ENCODE measurements around the gene ACTN1.

The ACTN1 gene

DNA sequence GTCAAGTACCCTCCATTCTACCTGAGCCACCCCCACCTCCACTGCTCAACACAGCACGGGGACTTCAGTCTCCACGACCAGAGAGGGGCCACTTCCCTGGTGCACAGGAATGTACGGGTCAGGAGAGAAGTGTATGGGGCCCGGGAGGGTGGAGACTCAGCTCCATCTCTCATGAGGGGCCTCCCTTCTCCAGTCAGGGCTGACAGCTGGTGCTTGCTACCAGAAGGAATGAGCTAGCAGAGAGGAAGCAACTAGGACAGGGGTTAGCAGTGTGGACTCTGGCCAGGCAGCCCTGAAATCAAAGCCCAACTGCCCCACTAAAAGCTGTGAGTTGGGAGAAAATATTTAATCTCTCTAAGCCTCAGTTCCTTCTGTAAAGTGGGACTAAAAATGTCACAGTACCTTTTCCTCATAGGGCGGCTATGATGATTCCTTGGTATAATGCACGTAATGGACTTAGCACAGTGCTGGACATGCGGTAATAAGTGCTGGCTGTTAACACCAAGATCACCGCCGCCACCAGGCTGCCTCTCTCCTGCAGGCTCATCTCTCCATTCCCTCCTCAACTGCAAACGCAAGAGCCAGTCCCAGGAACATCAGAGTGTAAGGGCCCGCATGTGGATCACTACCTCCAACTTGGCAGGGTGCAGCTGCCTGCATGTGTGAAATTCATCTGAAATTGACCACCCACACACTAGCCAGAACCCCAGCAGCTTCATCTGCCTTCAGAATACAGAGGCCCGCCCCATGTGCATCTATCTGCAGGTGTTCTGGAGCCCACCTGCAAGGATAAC, 14.6 kb downstream of the ACTN1 start:
- TF ChIP-seq, protein P1, sequence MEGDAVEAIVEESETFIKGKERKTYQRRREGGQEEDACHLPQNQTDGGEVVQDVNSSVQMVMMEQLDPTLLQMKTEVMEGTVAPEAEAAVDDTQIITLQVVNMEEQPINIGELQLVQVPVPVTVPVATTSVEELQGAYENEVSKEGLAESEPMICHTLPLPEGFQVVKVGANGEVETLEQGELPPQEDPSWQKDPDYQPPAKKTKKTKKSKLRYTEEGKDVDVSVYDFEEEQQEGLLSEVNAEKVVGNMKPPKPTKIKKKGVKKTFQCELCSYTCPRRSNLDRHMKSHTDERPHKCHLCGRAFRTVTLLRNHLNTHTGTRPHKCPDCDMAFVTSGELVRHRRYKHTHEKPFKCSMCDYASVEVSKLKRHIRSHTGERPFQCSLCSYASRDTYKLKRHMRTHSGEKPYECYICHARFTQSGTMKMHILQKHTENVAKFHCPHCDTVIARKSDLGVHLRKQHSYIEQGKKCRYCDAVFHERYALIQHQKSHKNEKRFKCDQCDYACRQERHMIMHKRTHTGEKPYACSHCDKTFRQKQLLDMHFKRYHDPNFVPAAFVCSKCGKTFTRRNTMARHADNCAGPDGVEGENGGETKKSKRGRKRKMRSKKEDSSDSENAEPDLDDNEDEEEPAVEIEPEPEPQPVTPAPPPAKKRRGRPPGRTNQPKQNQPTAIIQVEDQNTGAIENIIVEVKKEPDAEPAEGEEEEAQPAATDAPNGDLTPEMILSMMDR (conservative IDR thresholded peaks at IDR 0.05; ENCODE audit: low read length), result no peak
- no peak for DNase-seq (ENCODE audit: low read depth)
- no peak overlapping the region for H3K4me3 ChIP-seq (ENCODE audit: low read length)

GRCh38 chr14:68962681-68963080, 16.4 kb downstream of the ACTN1 start:
- no peak overlapping the region for H3K4me3 ChIP-seq (ENCODE audit: low read length)
- no peak for DNase-seq (ENCODE audit: low read depth)
- TF ChIP-seq, protein P1 (conservative IDR thresholded peaks at IDR 0.05; ENCODE audit: low read length), result no peak

DNA sequence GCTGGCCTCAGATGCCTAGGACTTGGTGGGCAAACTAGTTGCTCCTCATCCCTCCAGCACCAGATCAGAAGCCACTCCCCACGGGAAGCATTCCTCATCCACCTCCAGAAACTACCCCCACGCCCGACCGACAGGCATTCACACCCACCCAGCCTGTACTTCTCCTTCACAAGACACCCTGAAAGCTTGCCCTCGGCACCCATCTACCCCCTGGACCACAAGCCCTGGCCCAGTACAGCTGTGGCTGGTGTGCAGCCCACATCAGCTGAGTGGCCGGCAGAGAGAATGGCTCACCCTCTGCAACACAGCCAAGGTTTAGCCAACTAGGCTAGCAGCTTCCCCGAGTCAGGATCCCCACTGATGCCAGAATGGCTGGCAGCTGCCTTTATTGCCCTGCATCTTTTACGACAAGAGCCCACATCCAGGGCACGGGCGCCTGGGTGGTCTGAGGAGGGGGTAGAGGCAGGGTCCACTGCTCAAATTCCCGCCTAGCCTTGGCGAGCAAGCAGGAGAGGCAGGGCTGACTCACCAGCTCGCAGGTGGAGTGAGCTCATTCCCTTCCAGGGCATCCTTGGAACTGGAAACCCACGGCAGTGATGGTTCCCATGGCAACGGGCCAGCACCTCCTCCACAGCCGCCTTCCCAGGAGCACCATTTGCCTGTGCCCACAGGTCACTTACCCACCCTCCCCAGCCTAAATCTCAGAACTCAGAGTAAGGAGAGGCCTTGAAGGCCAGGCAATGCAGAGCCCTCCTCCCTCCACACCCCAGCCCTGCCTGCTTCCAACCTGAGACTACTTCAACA, 17.1 kb downstream of the ACTN1 start:
- no peak overlapping the region for H3K4me3 ChIP-seq (ENCODE audit: low read length)
- DNase-seq (ENCODE audit: low read depth), result no peak
- TF ChIP-seq, protein P1 (conservative IDR thresholded peaks at IDR 0.05; ENCODE audit: low read length), result no peak

- no peak for DNase-seq (ENCODE audit: low read depth)
- H3K4me3 ChIP-seq (ENCODE audit: low read length), result no peak overlapping the region
- TF ChIP-seq, protein P1 (conservative IDR thresholded peaks at IDR 0.05; ENCODE audit: low read length), result no peak
Observed at GRCh38 chr14:68961361-68961760, 17.7 kb downstream of the ACTN1 start.

- H3K4me3 ChIP-seq (ENCODE audit: low read length), result no peak overlapping the region
- DNase-seq (ENCODE audit: low read depth), result no peak
- TF ChIP-seq, protein P1 (conservative IDR thresholded peaks at IDR 0.05; ENCODE audit: low read length), result no peak
Observed at GRCh38 chr14:68960123-68960522, 19.0 kb downstream of the ACTN1 start.

DNA sequence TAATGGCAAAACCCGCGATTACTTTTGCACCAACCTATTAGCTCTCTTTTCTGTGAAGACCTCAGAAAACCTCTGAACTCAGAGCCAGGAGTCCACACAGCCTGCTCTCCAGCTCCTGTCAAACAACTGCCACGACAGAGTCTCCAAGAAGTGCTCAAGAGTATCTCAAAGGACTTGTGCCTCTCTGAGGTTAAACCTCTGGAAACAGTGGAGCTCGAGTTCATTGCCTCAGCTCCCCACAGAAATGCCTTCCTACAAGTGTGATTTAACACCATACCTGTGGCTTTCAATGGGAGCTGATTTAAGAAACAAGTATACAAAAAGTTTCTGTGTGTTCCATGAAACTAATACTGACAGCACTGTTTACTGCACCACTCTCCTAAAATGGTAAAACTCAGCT, 20.1 kb downstream of the ACTN1 start:
- H3K4me3 ChIP-seq (ENCODE audit: low read length), result no peak overlapping the region
- TF ChIP-seq, protein P1 (conservative IDR thresholded peaks at IDR 0.05; ENCODE audit: low read length), result no peak
- DNase-seq (ENCODE audit: low read depth), result peak; percentile 41
